HepG2 (cell line): Measurements from ENCODE around the gene ZNF222. TPM values are rescaled to one million over a fixed set of nuclear protein-coding genes. Genes with fewer than 3 reads are reported as not detected.

Source experiments
- FOXA3 ChIP-seq: IDR thresholded peaks from 2 replicates; pipeline ENCODE4 v1.6.1; 2016; ENCODE audit warnings: missing genetic modification reagents, missing compliant biosample characterization
- KAT8 ChIP-seq: IDR thresholded peaks from 2 replicates; pipeline ENCODE4 v1.6.1; 2016; ENCODE audit warnings: missing genetic modification reagents, missing compliant biosample characterization
- MEIS2 ChIP-seq: sonication (generic); formaldehyde crosslinking; IDR thresholded peaks from 2 replicates; pipeline ENCODE4 v1.9.0; 2021; ENCODE audit warnings: mild to moderate bottlenecking, missing genetic modification reagents
- MXD1 ChIP-seq: sonication (generic); formaldehyde crosslinking; IDR thresholded peaks from 2 replicates; pipeline ENCODE4 v1.4.0; 2020; ENCODE audit warnings: mild to moderate bottlenecking, missing genetic modification reagents
- NCOR1 ChIP-seq: fragments of 200-600 bp; sonication (generic); IDR thresholded peaks from 2 replicates; pipeline ENCODE4 v1.7.0; 2017; ENCODE audit warnings: antibody characterized with exemption, low read length, borderline replicate concordance
- PHF8 ChIP-seq: sonication (generic); formaldehyde crosslinking; IDR thresholded peaks from 2 replicates; pipeline ENCODE4 v1.5.0; 2020; ENCODE audit warnings: missing genetic modification reagents
- REL ChIP-seq: sonication (generic); formaldehyde crosslinking; conservative IDR thresholded peaks from 2 replicates; pipeline ENCODE4 v1.8.0; 2022; ENCODE audit warnings: mild to moderate bottlenecking, missing genetic modification reagents, moderate library complexity
- SALL1 ChIP-seq: sonication (generic); formaldehyde crosslinking; IDR thresholded peaks from 2 replicates; pipeline ENCODE4 v1.8.0; 2022; ENCODE audit warnings: mild to moderate bottlenecking, missing genetic modification reagents
- SNAPC4 ChIP-seq: sonication (generic); formaldehyde crosslinking; IDR thresholded peaks from 2 replicates; pipeline ENCODE4 v1.4.0; 2020; ENCODE audit warnings: mild to moderate bottlenecking, missing genetic modification reagents
- TRIM24 ChIP-seq: sonication (generic); formaldehyde crosslinking; IDR thresholded peaks from 2 replicates; pipeline ENCODE4 v1.8.0; 2022; ENCODE audit warnings: mild to moderate bottlenecking, missing genetic modification reagents
- WIZ ChIP-seq: sonication (generic); formaldehyde crosslinking; IDR thresholded peaks from 2 replicates; pipeline ENCODE4 v1.5.1; 2020; ENCODE audit warnings: mild to moderate bottlenecking, missing genetic modification reagents
- ZNF18 ChIP-seq: sonication (generic); formaldehyde crosslinking; IDR thresholded peaks from 2 replicates; pipeline ENCODE4 v1.8.0; 2022; ENCODE audit warnings: mild to moderate bottlenecking, missing genetic modification reagents; ENCODE audit not compliant: insufficient replicate concordance
- ZNF234 ChIP-seq: sonication (generic); formaldehyde crosslinking; conservative IDR thresholded peaks from 2 replicates; pipeline ENCODE4 v1.5.1; 2020; ENCODE audit warnings: mild to moderate bottlenecking, missing genetic modification reagents
- ZNF839 ChIP-seq: sonication (generic); formaldehyde crosslinking; IDR thresholded peaks from 2 replicates; pipeline ENCODE4 v1.4.0; 2020; ENCODE audit warnings: missing genetic modification reagents, mild to moderate bottlenecking, borderline replicate concordance
- polyA plus RNA-seq, 8 experiments: library from polyadenylated mRNA; depleted of rRNA in 3 of 8; stranded (reverse) in 7 of 8; unstranded in 1 of 8; fragments of >200 nt; fragmentation: Illumina TruSeq in 4 of 8; extraction: Trizol in 4 of 8; gene quantifications; 2 replicates each; pipeline versions ENCODE4 v1.2.1 to v1.2.3, GENCODE V29; 2011 to 2016; ENCODE audit warnings: low read depth in 4 of 8, missing spikeins in 1 of 8, mixed read lengths in 1 of 8; ENCODE audit not compliant: insufficient read depth in 1 of 8
- total RNA-seq, 5 experiments: library from RNA; depleted of rRNA; stranded (reverse); fragments of >200 nt; fragmentation: Illumina TruSeq; extraction: Trizol; gene quantifications; 2 replicates each; pipeline ENCODE4 v1.2.3, GENCODE V29; 2016; ENCODE audit warnings: low read depth in 1 of 5
- TF ChIP-seq, protein P1 (sequence below): sonication (generic); formaldehyde crosslinking; IDR thresholded peaks from 2 replicates; pipeline ENCODE4 v1.5.1; 2020; ENCODE audit warnings: missing genetic modification reagents, mild to moderate bottlenecking, borderline replicate concordance
- TF ChIP-seq, protein P2 (sequence below): sonication (generic); formaldehyde crosslinking; IDR thresholded peaks from 2 replicates; pipeline ENCODE4 v1.4.0; 2020; ENCODE audit warnings: missing genetic modification reagents
- TF ChIP-seq, protein P3 (sequence below): sonication (generic); formaldehyde crosslinking; IDR thresholded peaks from 2 replicates; pipeline ENCODE4 v1.4.0; 2020; ENCODE audit warnings: missing genetic modification reagents, low read depth, mild to moderate bottlenecking, borderline replicate concordance

ZNF222 gene
- total and polyA plus RNA-seq, 2 of the 13 experiments (the other 11 are each of a cell fraction or from before 2014, with no cell fraction given): 2.2 to 6.2 TPM

GRCh38 chr19:44071824-44072542 lies 46.8 kb downstream of the ZNF222 start, which contains the start of gene ZNF284 (continued):
- TF ChIP-seq SNAPC4 (CRISPR knock-in tag) (no peak), MXD1 (no peak), TRIM24 (CRISPR knock-in tag) (no peak), WIZ (CRISPR knock-in tag) (no peak), MEIS2 (CRISPR knock-in tag) (peak; percentile 67; the same call in 1 of the 2 replicates), ZNF18 (CRISPR knock-in tag) (no peak), ZNF839 (no peak), PHF8 (peak; percentile 74), REL (CRISPR knock-in tag) (no peak), KAT8 (CRISPR knock-in tag) (peak; percentile 95), ZNF234 (no peak), SALL1 (CRISPR knock-in tag) (peak; percentile 76), FOXA3 (CRISPR knock-in tag) (peak; percentile 50; the same call in 1 of the 2 replicates), NCOR1 (no peak)
- TF ChIP-seq, protein P1, sequence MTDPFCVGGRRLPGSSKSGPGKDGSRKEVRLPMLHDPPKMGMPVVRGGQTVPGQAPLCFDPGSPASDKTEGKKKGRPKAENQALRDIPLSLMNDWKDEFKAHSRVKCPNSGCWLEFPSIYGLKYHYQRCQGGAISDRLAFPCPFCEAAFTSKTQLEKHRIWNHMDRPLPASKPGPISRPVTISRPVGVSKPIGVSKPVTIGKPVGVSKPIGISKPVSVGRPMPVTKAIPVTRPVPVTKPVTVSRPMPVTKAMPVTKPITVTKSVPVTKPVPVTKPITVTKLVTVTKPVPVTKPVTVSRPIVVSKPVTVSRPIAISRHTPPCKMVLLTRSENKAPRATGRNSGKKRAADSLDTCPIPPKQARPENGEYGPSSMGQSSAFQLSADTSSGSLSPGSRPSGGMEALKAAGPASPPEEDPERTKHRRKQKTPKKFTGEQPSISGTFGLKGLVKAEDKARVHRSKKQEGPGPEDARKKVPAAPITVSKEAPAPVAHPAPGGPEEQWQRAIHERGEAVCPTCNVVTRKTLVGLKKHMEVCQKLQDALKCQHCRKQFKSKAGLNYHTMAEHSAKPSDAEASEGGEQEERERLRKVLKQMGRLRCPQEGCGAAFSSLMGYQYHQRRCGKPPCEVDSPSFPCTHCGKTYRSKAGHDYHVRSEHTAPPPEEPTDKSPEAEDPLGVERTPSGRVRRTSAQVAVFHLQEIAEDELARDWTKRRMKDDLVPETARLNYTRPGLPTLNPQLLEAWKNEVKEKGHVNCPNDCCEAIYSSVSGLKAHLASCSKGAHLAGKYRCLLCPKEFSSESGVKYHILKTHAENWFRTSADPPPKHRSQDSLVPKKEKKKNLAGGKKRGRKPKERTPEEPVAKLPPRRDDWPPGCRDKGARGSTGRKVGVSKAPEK (CRISPR knock-in tag): no peak
- TF ChIP-seq, protein P2, sequence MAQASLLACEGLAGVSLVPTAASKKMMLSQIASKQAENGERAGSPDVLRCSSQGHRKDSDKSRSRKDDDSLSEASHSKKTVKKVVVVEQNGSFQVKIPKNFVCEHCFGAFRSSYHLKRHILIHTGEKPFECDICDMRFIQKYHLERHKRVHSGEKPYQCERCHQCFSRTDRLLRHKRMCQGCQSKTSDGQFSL (CRISPR knock-in tag): no peak
- TF ChIP-seq, protein P3, sequence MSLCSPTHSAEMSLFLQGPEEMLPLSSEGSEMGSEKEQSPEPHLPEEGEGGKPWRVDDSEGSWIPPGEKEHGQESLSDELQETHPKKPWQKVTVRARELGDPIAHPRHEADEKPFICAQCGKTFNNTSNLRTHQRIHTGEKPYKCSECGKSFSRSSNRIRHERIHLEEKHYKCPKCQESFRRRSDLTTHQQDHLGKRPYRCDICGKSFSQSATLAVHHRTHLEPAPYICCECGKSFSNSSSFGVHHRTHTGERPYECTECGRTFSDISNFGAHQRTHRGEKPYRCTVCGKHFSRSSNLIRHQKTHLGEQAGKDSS (CRISPR knock-in tag): no peak
